LoVo (cell line): Measurements from ENCODE around the gene ARHGAP15.

Experiments
- DNase-seq: peaks from one replicate; pipeline ENCODE4 v3.0.0-alpha.2; 2016; ENCODE audit warnings: low spot score

Gene ARHGAP15

GRCh38 chr2:143482771-143483170 lies 353.6 kb downstream of the ARHGAP15 start:
- DNase-seq = no peak

- DNase-seq = no peak
Observed at GRCh38 chr2:143486976-143487375, 357.8 kb downstream of the ARHGAP15 start.

GRCh38 chr2:143489145-143489544 lies 359.9 kb downstream of the ARHGAP15 start:
- no peak for DNase-seq

- DNase-seq = no peak
Observed at GRCh38 chr2:143491131-143491530, 361.9 kb downstream of the ARHGAP15 start.

GRCh38 chr2:143493339-143493738 lies 364.1 kb downstream of the ARHGAP15 start:
- DNase-seq = no peak

GRCh38 chr2:143497726-143498125 lies 368.5 kb downstream of the ARHGAP15 start:
- DNase-seq = no peak

GRCh38 chr2:143498496-143498895 lies 369.3 kb downstream of the ARHGAP15 start:
- DNase-seq = no peak

- no peak for DNase-seq
Observed at GRCh38 chr2:143499061-143499460, 369.8 kb downstream of the ARHGAP15 start.

- no peak for DNase-seq
Observed at GRCh38 chr2:143501106-143501676, 372.0 kb downstream of the ARHGAP15 start.

GRCh38 chr2:143503280-143503679 lies 374.1 kb downstream of the ARHGAP15 start:
- no peak for DNase-seq

- no peak for DNase-seq
Observed at GRCh38 chr2:143504397-143504796, 375.2 kb downstream of the ARHGAP15 start.

GRCh38 chr2:143505542-143505941 lies 376.3 kb downstream of the ARHGAP15 start:
- DNase-seq = no peak

GRCh38 chr2:143513081-143513480 lies 383.9 kb downstream of the ARHGAP15 start:
- no peak for DNase-seq

GRCh38 chr2:143514413-143514812 lies 385.2 kb downstream of the ARHGAP15 start:
- no peak for DNase-seq

- DNase-seq = no peak
Observed at GRCh38 chr2:143515318-143515717, 386.1 kb downstream of the ARHGAP15 start.

GRCh38 chr2:143519521-143519920 lies 390.3 kb downstream of the ARHGAP15 start:
- DNase-seq = no peak

- no peak for DNase-seq
Observed at GRCh38 chr2:143521396-143521795, 392.2 kb downstream of the ARHGAP15 start.

GRCh38 chr2:143522699-143523098 lies 393.5 kb downstream of the ARHGAP15 start:
- no peak for DNase-seq

GRCh38 chr2:143524119-143524553 lies 394.9 kb downstream of the ARHGAP15 start:
- DNase-seq = no peak

- DNase-seq = no peak
Observed at GRCh38 chr2:143524559-143525401, 395.6 kb downstream of the ARHGAP15 start.

- no peak for DNase-seq
Observed at GRCh38 chr2:143525402-143525860, 396.2 kb downstream of the ARHGAP15 start.

GRCh38 chr2:143526498-143526897 lies 397.3 kb downstream of the ARHGAP15 start:
- no peak for DNase-seq

GRCh38 chr2:143528021-143528420 lies 398.8 kb downstream of the ARHGAP15 start:
- DNase-seq = no peak
